Skeletal muscle tissue (tissue), 4 donors: Measurements from ENCODE around the gene ARG1. TPM values are rescaled to one million over a fixed set of nuclear protein-coding genes. Genes with fewer than 3 reads are reported as not detected.

ENCODE experiments used
- H3K27ac ChIP-seq: one replicate; pipeline ENCODE4 v1.7.0; 2013; ENCODE audit warnings: mild to moderate bottlenecking, low read depth, low read length, inconsistent platforms
- H3K27me3 ChIP-seq, 3 donors: one replicate each; pipeline ENCODE4 v1.7.0; 2013; ENCODE audit warnings: low read length in 3 of 3; ENCODE audit not compliant: control insufficient read depth in 3 of 3, insufficient read depth in 3 of 3
- H3K36me3 ChIP-seq, 3 donors: one replicate each; pipeline ENCODE4 v1.7.0; 2013; ENCODE audit warnings: low read length in 3 of 3; ENCODE audit not compliant: control insufficient read depth in 3 of 3, insufficient read depth in 3 of 3
- H3K4me1 ChIP-seq, 3 donors: one replicate each; pipeline ENCODE4 v1.7.0; 2013; ENCODE audit warnings: low read length in 3 of 3, mild to moderate bottlenecking in 3 of 3; ENCODE audit not compliant: control insufficient read depth in 3 of 3, insufficient read depth in 3 of 3
- H3K4me3 ChIP-seq, 3 donors: one replicate each; pipeline ENCODE4 v1.7.0; 2013; ENCODE audit warnings: low read length in 3 of 3
- H3K9ac ChIP-seq, 3 donors: one replicate each; pipeline ENCODE4 v1.7.0; 2013; ENCODE audit warnings: low read length in 3 of 3, mild to moderate bottlenecking in 3 of 3, moderate library complexity in 2 of 3, low read depth in 1 of 3
- H3K9me3 ChIP-seq, 3 donors: one replicate each; pipeline ENCODE4 v1.7.0; 2013; ENCODE audit warnings: low read length in 3 of 3; ENCODE audit not compliant: control insufficient read depth in 3 of 3
- total RNA-seq: library from RNA; depleted of rRNA; stranded (reverse); fragments of >200 nt; gene quantifications from one replicate; pipeline ENCODE4 v1.2.3, GENCODE V29; 2014
- donor health status: Osteomylitis.

Gene ARG1
- total RNA-seq, 1 donor from 2014 or later = 1.0 TPM

GRCh38 chr6:131575834-131576478 lies 2.9 kb downstream of the ARG1 start:
- Histone ChIP-seq H3K4me3 (no peak overlapping the region), H3K27ac (no peak overlapping the region), H3K4me1 (no peaks in the 10 kb centered on the region), H3K27me3 (no peaks in the 10 kb centered on the region), H3K36me3 (peaks cover under 1 to 8% (median 3%) of the 10 kb centered on the region in 3 donors), H3K9me3 (no peaks in the 10 kb centered on the region), H3K9ac (no peak overlapping the region)

- H3K27ac ChIP-seq = no peak overlapping the region
- H3K27me3 ChIP-seq = no peaks in the 10 kb centered on the region
- H3K9ac ChIP-seq = no peak overlapping the region
- peaks cover 12 to 24% (median 18%) of the 10 kb centered on the region in 3 donors for H3K36me3 ChIP-seq
- H3K9me3 ChIP-seq = no peaks in the 10 kb centered on the region
- H3K4me1 ChIP-seq = no peaks in the 10 kb centered on the region
- H3K4me3 ChIP-seq = no peak overlapping the region
These were observed 8.5 kb downstream of the ARG1 start for GRCh38 chr6:131581523-131581922.

GRCh38 chr6:131586543-131586942 lies 13.5 kb downstream of the ARG1 start:
- H3K27ac ChIP-seq = no peak overlapping the region
- no peaks in the 10 kb centered on the region for H3K9me3 ChIP-seq
- H3K4me1 ChIP-seq = no peaks in the 10 kb centered on the region
- H3K9ac ChIP-seq = no peak overlapping the region
- no peaks in the 10 kb centered on the region for H3K27me3 ChIP-seq
- H3K4me3 ChIP-seq = no peak overlapping the region
- H3K36me3 ChIP-seq = peaks cover 31 to 55% (median 43%) of the 10 kb centered on the region in 3 donors

GRCh38 chr6:131587909-131588308 lies 14.9 kb downstream of the ARG1 start:
- Histone ChIP-seq H3K36me3 (peaks cover 38 to 67% (median 44%) of the 10 kb centered on the region in 3 donors), H3K9ac (no peak overlapping the region), H3K4me1 (no peaks in the 10 kb centered on the region), H3K27ac (no peak overlapping the region), H3K27me3 (no peaks in the 10 kb centered on the region), H3K4me3 (no peak overlapping the region), H3K9me3 (no peaks in the 10 kb centered on the region)

- H3K9me3 ChIP-seq = no peaks in the 10 kb centered on the region
- no peak overlapping the region for H3K9ac ChIP-seq
- H3K27ac ChIP-seq = no peak overlapping the region
- H3K4me1 ChIP-seq = no peaks in the 10 kb centered on the region
- peaks cover 33 to 66% (median 44%) of the 10 kb centered on the region in 3 donors for H3K36me3 ChIP-seq
- no peaks in the 10 kb centered on the region for H3K27me3 ChIP-seq
- no peak overlapping the region for H3K4me3 ChIP-seq
These were observed 15.6 kb downstream of the ARG1 start for GRCh38 chr6:131588643-131589042.

- H3K4me3 ChIP-seq = no peak overlapping the region
- no peaks in the 10 kb centered on the region for H3K9me3 ChIP-seq
- H3K27me3 ChIP-seq = no peaks in the 10 kb centered on the region
- no peaks in the 10 kb centered on the region for H3K4me1 ChIP-seq
- H3K36me3 ChIP-seq = peaks cover 45 to 75% (median 57%) of the 10 kb centered on the region in 3 donors
- H3K9ac ChIP-seq = no peak overlapping the region
- H3K27ac ChIP-seq = no peak overlapping the region
These were observed 19.9 kb downstream of the ARG1 start for GRCh38 chr6:131592935-131593334.

GRCh38 chr6:131594074-131594473 lies 21.0 kb downstream of the ARG1 start:
- no peaks in the 10 kb centered on the region for H3K9me3 ChIP-seq
- H3K27ac ChIP-seq = no peak overlapping the region
- no peak overlapping the region for H3K4me3 ChIP-seq
- H3K9ac ChIP-seq = no peak overlapping the region
- H3K27me3 ChIP-seq = no peaks in the 10 kb centered on the region
- peaks cover 51 to 75% (median 58%) of the 10 kb centered on the region in 3 donors for H3K36me3 ChIP-seq
- no peaks in the 10 kb centered on the region for H3K4me1 ChIP-seq

- no peak overlapping the region for H3K4me3 ChIP-seq
- no peaks in the 10 kb centered on the region for H3K27me3 ChIP-seq
- no peak overlapping the region for H3K9ac ChIP-seq
- H3K36me3 ChIP-seq = peaks cover 39 to 80% (median 65%) of the 10 kb centered on the region in 3 donors
- H3K27ac ChIP-seq = no peak overlapping the region
- H3K9me3 ChIP-seq = no peaks in the 10 kb centered on the region
- H3K4me1 ChIP-seq = no peaks in the 10 kb centered on the region
These were observed 24.4 kb downstream of the ARG1 start for GRCh38 chr6:131597446-131597845.

GRCh38 chr6:131600716-131601115 lies 27.7 kb downstream of the ARG1 start:
- H3K36me3 ChIP-seq = peaks cover 34 to 79% (median 71%) of the 10 kb centered on the region in 3 donors

GRCh38 chr6:131602781-131603312 lies 29.8 kb downstream of the ARG1 start:
- Histone ChIP-seq H3K9ac (no peak overlapping the region), H3K4me3 (no peak overlapping the region), H3K4me1 (no peaks in the 10 kb centered on the region), H3K27me3 (no peaks in the 10 kb centered on the region), H3K27ac (no peak overlapping the region), H3K9me3 (no peaks in the 10 kb centered on the region), H3K36me3 (peaks cover 34 to 83% (median 79%) of the 10 kb centered on the region in 3 donors)

More at GRCh38 chr6:131600716-131601115, 27.7 kb downstream of the ARG1 start:
- no peak overlapping the region for H3K4me3 ChIP-seq
- H3K27me3 ChIP-seq = no peaks in the 10 kb centered on the region
- no peaks in the 10 kb centered on the region for H3K4me1 ChIP-seq
- no peaks in the 10 kb centered on the region for H3K9me3 ChIP-seq
- no peak overlapping the region for H3K9ac ChIP-seq
- no peak overlapping the region for H3K27ac ChIP-seq
